IMR-90 (cell line): ENCODE measurements around the gene MPP2. TPM values are rescaled to one million over a fixed set of nuclear protein-coding genes. Genes with fewer than 3 reads are reported as not detected.

Experiments used
- ATAC-seq: fragments of 200-7000 bp; cut with Tn5 transposase; 2 replicates; pipeline ENCODE4 v1.9.1; 2020; ENCODE audit warnings: low read depth, mild to moderate bottlenecking, moderate library complexity
- BruUV-seq: library from RNA; stranded (reverse); fragments of 400-500 nt; replicated peaks from 2 replicates; lab custom pipeline; 2021; lab: Mats Ljungman, UMichigan
- CTCF ChIA-PET: fragments of 300-600 bp; formaldehyde crosslinking; extraction: SDS; loops from one replicate; lab custom pipeline; 2021; ENCODE audit warnings: antibody characterized with exemption; lab: Yijun Ruan, JAX
- POLR2A ChIA-PET: fragments of 300-600 bp; sonication (Branson Sonifier 250); formaldehyde crosslinking; loops from one replicate; lab custom pipeline; 2022; ENCODE audit warnings: antibody characterized with exemption; ENCODE audit not compliant: unreplicated experiment; lab: Charles Lee
- DNase-seq: peaks from one replicate; pipeline ENCODE4 v3.0.0; 2013
- H2AFZ ChIP-seq: replicated peaks from 2 replicates; pipeline ENCODE3; 2013; ENCODE audit warnings: low read length, mild to moderate bottlenecking; ENCODE audit not compliant: poor library complexity
- H2AK5ac ChIP-seq: 2 replicates; pipeline ENCODE4 v1.6.1; 2013; ENCODE audit warnings: low read depth, low read length, inconsistent platforms
- H2AK9ac ChIP-seq: replicated peaks from 2 replicates; pipeline ENCODE3; 2013; ENCODE audit warnings: mild to moderate bottlenecking, low read depth, low read length, moderate library complexity; ENCODE audit not compliant: poor library complexity
- H2BK120ac ChIP-seq: 2 replicates; pipeline ENCODE4 v1.6.1; 2013; ENCODE audit warnings: low read depth, low read length, inconsistent platforms
- H2BK15ac ChIP-seq: 3 replicates; pipeline ENCODE4 v1.6.1; 2013; ENCODE audit warnings: low read depth, low read length, inconsistent platforms
- H2BK20ac ChIP-seq: 2 replicates; pipeline ENCODE4 v1.6.1; 2013; ENCODE audit warnings: low read depth, mild to moderate bottlenecking, inconsistent platforms, low read length, moderate library complexity
- H2BK5ac ChIP-seq: 2 replicates; pipeline ENCODE4 v1.6.1; 2013; ENCODE audit warnings: mild to moderate bottlenecking, low read depth, low read length, inconsistent platforms; ENCODE audit not compliant: poor library complexity, severe bottlenecking
- H3K14ac ChIP-seq: replicated peaks from 2 replicates; pipeline ENCODE4 v1.6.1; 2013; ENCODE audit warnings: low read depth, low read length, inconsistent platforms
- H3K18ac ChIP-seq: 2 replicates; pipeline ENCODE4 v1.6.1; 2013; ENCODE audit warnings: low read depth, low read length, control low read depth
- H3K23ac ChIP-seq: 2 replicates; pipeline ENCODE4 v1.6.1; 2013; ENCODE audit warnings: low read depth, low read length, inconsistent platforms
- H3K27ac ChIP-seq: 2 replicates; pipeline ENCODE4 v1.5.1; 2013; ENCODE audit warnings: mild to moderate bottlenecking, control low read depth, low read length; ENCODE audit not compliant: insufficient read depth
- H3K27me3 ChIP-seq: 2 replicates; pipeline ENCODE4 v1.6.1; 2013; ENCODE audit warnings: low read length; ENCODE audit not compliant: control insufficient read depth, insufficient read depth
- H3K36me3 ChIP-seq: 2 replicates; pipeline ENCODE4 v1.6.1; 2013; ENCODE audit warnings: low read length, mixed read lengths; ENCODE audit not compliant: control insufficient read depth, insufficient read depth
- H3K4ac ChIP-seq: 2 replicates; pipeline ENCODE4 v1.6.1; 2013; ENCODE audit warnings: low read depth, low read length, inconsistent platforms
- H3K4me1 ChIP-seq: 2 replicates; pipeline ENCODE4 v1.6.1; 2013; ENCODE audit warnings: low read length, mixed read lengths; ENCODE audit not compliant: control insufficient read depth, insufficient read depth
- H3K4me2 ChIP-seq: 2 replicates; pipeline ENCODE4 v1.6.1; 2013; ENCODE audit warnings: low read depth, mild to moderate bottlenecking, control low read depth, low read length, moderate library complexity
- H3K4me3 ChIP-seq: 2 replicates; pipeline ENCODE4 v1.5.1; 2013; ENCODE audit warnings: low read depth, mild to moderate bottlenecking, control low read depth, low read length, moderate library complexity; ENCODE audit not compliant: insufficient read depth
- H3K56ac ChIP-seq: 2 replicates; pipeline ENCODE4 v1.6.1; 2013; ENCODE audit warnings: low read length, inconsistent platforms; ENCODE audit not compliant: insufficient read depth; ENCODE audit errors: extremely low read depth
- H3K79me1 ChIP-seq, 2 experiments: 2 replicates each; pipeline ENCODE4 v1.6.1; 2013; ENCODE audit warnings: low read length in 2 of 2, inconsistent platforms in 1 of 2, low read depth in 1 of 2
- H3K9ac ChIP-seq: 2 replicates; pipeline ENCODE4 v1.6.1; 2013; ENCODE audit warnings: low read depth, low read length, control low read depth
- H3K9me1 ChIP-seq: 2 replicates; pipeline ENCODE4 v1.6.1; 2013; ENCODE audit warnings: low read length, inconsistent platforms; ENCODE audit not compliant: insufficient read depth
- H3K9me3 ChIP-seq: 2 replicates; pipeline ENCODE4 v1.6.1; 2013; ENCODE audit warnings: low read length; ENCODE audit not compliant: control insufficient read depth, insufficient read depth
- H4K20me1 ChIP-seq: 2 replicates; pipeline ENCODE4 v1.6.1; 2013; ENCODE audit warnings: low read length, inconsistent platforms; ENCODE audit not compliant: insufficient read depth
- H4K5ac ChIP-seq: 2 replicates; pipeline ENCODE4 v1.6.1; 2013; ENCODE audit warnings: mild to moderate bottlenecking, low read depth, low read length, control low read depth
- H4K8ac ChIP-seq, 2 experiments: 2 replicates each; pipeline ENCODE4 v1.6.1; 2013; ENCODE audit warnings: low read depth in 2 of 2, low read length in 2 of 2, control low read depth in 1 of 2, inconsistent platforms in 1 of 2
- H4K91ac ChIP-seq: 2 replicates; pipeline ENCODE4 v1.6.1; 2013; ENCODE audit warnings: low read depth, low read length, inconsistent platforms; ENCODE audit not compliant: insufficient read depth
- ELK1 ChIP-seq: fragments of 150-350 bp; IDR thresholded peaks from 2 replicates; pipeline ENCODE4 v1.6.1; 2016; ENCODE audit warnings: low read depth, mild to moderate bottlenecking, low read length, moderate library complexity, borderline replicate concordance
- NFE2L2 ChIP-seq: fragments of 150-350 bp; IDR thresholded peaks from 2 replicates; pipeline ENCODE4 v1.6.1; 2016; ENCODE audit warnings: low read depth, mild to moderate bottlenecking, low read length
- POLR2A ChIP-seq: IDR thresholded peaks from 2 replicates; pipeline ENCODE4 v1.6.1; 2012; ENCODE audit warnings: mild to moderate bottlenecking, low read depth, low read length
- RAD21 ChIP-seq: IDR thresholded peaks from 2 replicates; pipeline ENCODE4 v1.6.1; 2012; ENCODE audit warnings: low read length, improper control_type of control experiment
- RCOR1 ChIP-seq: IDR thresholded peaks from 2 replicates; pipeline ENCODE4 v1.6.1; 2012; ENCODE audit warnings: mild to moderate bottlenecking, low read length, improper control_type of control experiment; ENCODE audit not compliant: insufficient replicate concordance
- WGBS, 2 experiments: methylation state at CpG; one replicate each; pipeline versions ENCODE4 v1.1.5 to v1.1.7; 2013; ENCODE audit warnings: missing lambda C conversion rate in 2 of 2; ENCODE audit not compliant: insufficient read length in 1 of 2; ENCODE audit errors: extremely low coverage in 2 of 2; 5-methylcytosine and 5-hydroxymethylcytosine counted together
- dilution Hi-C: fragments of 300-500 bp; cut with HindIII; formaldehyde crosslinking; loops from one replicate; pipeline ENCODE4 v1.14.3; 2018; ENCODE audit warnings: low sequenced_read_pairs; ENCODE audit not compliant: unreplicated experiment
- in situ Hi-C: fragments of 300-500 bp; cut with MboI; formaldehyde crosslinking; loops from 3 replicates; pipeline ENCODE4 v1.14.3; 2019; ENCODE audit warnings: low sequenced_read_pairs, inconsistent platforms, mixed read lengths
- intact Hi-C: fragments of 100-400 bp; cut with micrococcal nuclease; formaldehyde crosslinking; loops from 2 replicates; pipeline ENCODE4 v1.10.0; 2022
- polyA plus RNA-seq, 3 experiments: library from polyadenylated mRNA; depleted of rRNA; stranded (reverse); fragments of >200 nt; gene quantifications; 2 replicates each; pipeline ENCODE4 v1.2.3, GENCODE V29; 2012; ENCODE audit warnings: low replicate concordance in 1 of 3
- total RNA-seq: library from RNA; depleted of rRNA; stranded (reverse); fragments of >200 nt; gene quantifications from 2 replicates; pipeline ENCODE4 v1.2.3, GENCODE V29; 2012

The MPP2 gene
- total and polyA plus RNA-seq, 2 of the 4 experiments (the other 2 are of a cell fraction): 3.2 to 3.8 TPM

- no TSS peak for BruUV-seq
- intact Hi-C loops: no loop called here
- WGBS, 2 experiments: 98% methylated on average over 4 of the region's 7 CpGs; no CpG with 5 or more reads in 1 of the 2 experiments
- peaks cover 4% of the 10 kb centered on the region; the same call in 1 of the 2 replicates for H3K9me1 ChIP-seq
- H3K4me1 ChIP-seq: peaks cover 6% of the 10 kb centered on the region
- H3K9me3 ChIP-seq: no peaks in the 10 kb centered on the region
- H3K18ac ChIP-seq: no peak overlapping the region
- H2BK15ac ChIP-seq: no peak overlapping the region
- no peak for DNase-seq
- POLR2A ChIA-PET: no interaction called here
- no peak overlapping the region for H3K9ac ChIP-seq
- no peak overlapping the region for H2AK5ac ChIP-seq
- no peak overlapping the region for H3K27ac ChIP-seq
- TF ChIP-seq ELK1: no peak
- TF ChIP-seq NFE2L2: no peak
- no peak for TF ChIP-seq RAD21
- TF ChIP-seq POLR2A: no peak
- TF ChIP-seq RCOR1: no peak
- no peak overlapping the region for H3K4me2 ChIP-seq
- no peak overlapping the region for H4K91ac ChIP-seq
- H3K79me1 ChIP-seq: peaks cover 0 to 41% of the 10 kb centered on the region in 2 experiments; a peak in 3 of 4 replicates
- H2BK20ac ChIP-seq: no peak overlapping the region
- H3K4ac ChIP-seq: no peak overlapping the region
- H3K56ac ChIP-seq: no peak overlapping the region
- ATAC-seq: no peak
- no peak overlapping the region for H2AFZ ChIP-seq
- no peak overlapping the region for H3K23ac ChIP-seq
- no peaks in the 10 kb centered on the region for H3K27me3 ChIP-seq
- H4K5ac ChIP-seq: no peak overlapping the region
- H2BK5ac ChIP-seq: no peak overlapping the region
- no peak overlapping the region for H3K4me3 ChIP-seq
- H2AK9ac ChIP-seq: no peak overlapping the region
- H3K36me3 ChIP-seq: peaks cover 31% of the 10 kb centered on the region
- H4K20me1 ChIP-seq: no peaks in the 10 kb centered on the region
- dilution Hi-C loops: no loop called here
- no peak overlapping the region for H2BK120ac ChIP-seq
- H4K8ac ChIP-seq: no peak overlapping the region
- no peak overlapping the region for H3K14ac ChIP-seq
- CTCF ChIA-PET: interaction anchor here (1.2 kb wide), 1 partner anchor 20 kb away, joined by 4 read pairs; no protein-coding TSS in a partner anchor
- in situ Hi-C loops: no loop called here
These were observed 81.1 kb downstream of the MPP2 start for GRCh38 chr17:43826206-43826605.
